Measurements from ENCODE around the gene PSMB5. TPM values are rescaled to one million over a fixed set of nuclear protein-coding genes. Genes with fewer than 3 reads are reported as not detected.

The PSMB5 gene
- total RNA-seq, 2 donors from 2014 or later, result 47.4 to 79.7 TPM

- Histone ChIP-seq H3K4me1 (ENCODE audit: control insufficient read depth in 1 of 2, low read depth in 2 of 2) (peaks cover 9 to 16% of the 10 kb centered on the region in 2 donors), H3K27ac (peak overlapping the region; percentile 95), H3K36me3 (peaks cover 17% of the 10 kb centered on the region), H3K27me3 (replicated peaks; ENCODE audit: insufficient read depth) (no peaks in the 10 kb centered on the region), H3K9me3 (no peaks in the 10 kb centered on the region), H3K4me3 (peak overlapping the region; percentile 99)
- TF ChIP-seq CTCF (IDR thresholded peaks at IDR 0.05), result no peak
- DNase-seq (ENCODE audit: low spot score) (no peak), ATAC-seq (ENCODE audit: insufficient number of reproducible peaks, low FRiP score, low read depth) (no peak)
Measured at GRCh38 chr14:23033801-23034497, 751 bp downstream of the PSMB5 start.

- Histone ChIP-seq H3K9me3 (no peaks in the 10 kb centered on the region), H3K4me1 (ENCODE audit: control insufficient read depth in 1 of 2, low read depth in 2 of 2) (peaks cover 9 to 16% of the 10 kb centered on the region in 2 donors), H3K27me3 (replicated peaks; ENCODE audit: insufficient read depth) (no peaks in the 10 kb centered on the region), H3K4me3 (peak overlapping the region; percentile 99), H3K36me3 (peaks cover 17% of the 10 kb centered on the region), H3K27ac (no peak overlapping the region)
- ATAC-seq (ENCODE audit: insufficient number of reproducible peaks, low FRiP score, low read depth) (no peak), DNase-seq (ENCODE audit: low spot score) (no peak)
- TF ChIP-seq CTCF (IDR thresholded peaks at IDR 0.05), result no peak
Measured at GRCh38 chr14:23033251-23033727, 1.4 kb downstream of the PSMB5 start.

- no peak for TF ChIP-seq CTCF (IDR thresholded peaks at IDR 0.05)
- Histone ChIP-seq H3K4me3 (no peak overlapping the region), H3K36me3 (peaks cover 20% of the 10 kb centered on the region), H3K9me3 (no peaks in the 10 kb centered on the region), H3K27ac (no peak overlapping the region), H3K27me3 (replicated peaks; ENCODE audit: insufficient read depth) (no peaks in the 10 kb centered on the region), H3K4me1 (ENCODE audit: control insufficient read depth in 1 of 2, low read depth in 2 of 2) (peaks cover 9 to 19% of the 10 kb centered on the region in 2 donors)
- no peak for DNase-seq (ENCODE audit: low spot score)
- no peak for ATAC-seq (ENCODE audit: insufficient number of reproducible peaks, low FRiP score, low read depth)
Measured at GRCh38 chr14:23030936-23031335, 3.8 kb downstream of the PSMB5 start.

- no peak for TF ChIP-seq CTCF (IDR thresholded peaks at IDR 0.05)
- Histone ChIP-seq H3K9me3 (no peaks in the 10 kb centered on the region), H3K4me3 (no peak overlapping the region), H3K27ac (no peak overlapping the region), H3K36me3 (peaks cover 29% of the 10 kb centered on the region), H3K4me1 (ENCODE audit: control insufficient read depth in 1 of 2, low read depth in 2 of 2) (peaks cover 6 to 15% of the 10 kb centered on the region in 2 donors), H3K27me3 (replicated peaks; ENCODE audit: insufficient read depth) (no peaks in the 10 kb centered on the region)
- ATAC-seq (ENCODE audit: insufficient number of reproducible peaks, low FRiP score, low read depth) (no peak), DNase-seq (ENCODE audit: low spot score) (no peak)
Measured at GRCh38 chr14:23028799-23029198, 5.9 kb downstream of the PSMB5 start.

GRCh38 chr14:23025151-23025814, 9.4 kb downstream of the PSMB5 start:
- Histone ChIP-seq H3K36me3 (peaks cover 15% of the 10 kb centered on the region), H3K9me3 (no peaks in the 10 kb centered on the region), H3K27me3 (replicated peaks; ENCODE audit: insufficient read depth) (no peaks in the 10 kb centered on the region), H3K4me3 (no peak overlapping the region), H3K27ac (no peak overlapping the region), H3K4me1 (ENCODE audit: control insufficient read depth in 1 of 2, low read depth in 2 of 2) (peaks cover 0 to 4% of the 10 kb centered on the region in 2 donors)
- no peak for TF ChIP-seq CTCF (IDR thresholded peaks at IDR 0.05)
- ATAC-seq (ENCODE audit: insufficient number of reproducible peaks, low FRiP score, low read depth) (no peak), DNase-seq (ENCODE audit: low spot score) (no peak)
